Measurements from ENCODE around the gene BRF1. TPM values are rescaled to one million over a fixed set of nuclear protein-coding genes. Genes with fewer than 3 reads are reported as not detected.

BRF1 gene
- total RNA-seq, 6 experiments from 2014 or later = 13.1 to 17.8 (median 16.2) TPM

GRCh38 chr14:105248368-105249181 lies 52.2 kb downstream of the BRF1 start, which contains the start of gene BTBD6:
Gene BTBD6 (plus strand): TSS chr14:105248533. CDS start chr14:105248712, 179 bp downstream.
- intact Hi-C loops (cut with DNase I) = no loop called here
- H3K27ac ChIP-seq = peak within 1 kb of the TSS in 2 of 3 donors; percentile 36 to 91
- H3K4me1 ChIP-seq = peaks cover 0 to 13% (median 3%) of the 10 kb centered on the region in 4 donors
- H3K9me3 ChIP-seq = no peaks in the 10 kb centered on the region
- DNase-seq (peak; percentile 88 to 91 (median 90)), ATAC-seq (peak; percentile 91 to 97 (median 93))
- no peaks in the 10 kb centered on the region for H3K27me3 ChIP-seq
- peak within 1 kb of the TSS; percentile 41 to 72 (median 45) for H3K4me3 ChIP-seq
- WGBS (ENCODE audit: insufficient coverage, low coverage, low lambda C conversion rate, missing lambda C conversion rate) = 2% methylated on average over 10 of the region's 130 CpGs
- peaks cover 0 to 7% (median 2%) of the 10 kb centered on the region in 4 donors for H3K36me3 ChIP-seq
- TF ChIP-seq POLR2A (IDR thresholded peaks at IDR 0.05) = no peak
- peak in 2 of 4 donors; percentile 12 to 36 for TF ChIP-seq CTCF (IDR thresholded peaks at IDR 0.05)

DNA sequence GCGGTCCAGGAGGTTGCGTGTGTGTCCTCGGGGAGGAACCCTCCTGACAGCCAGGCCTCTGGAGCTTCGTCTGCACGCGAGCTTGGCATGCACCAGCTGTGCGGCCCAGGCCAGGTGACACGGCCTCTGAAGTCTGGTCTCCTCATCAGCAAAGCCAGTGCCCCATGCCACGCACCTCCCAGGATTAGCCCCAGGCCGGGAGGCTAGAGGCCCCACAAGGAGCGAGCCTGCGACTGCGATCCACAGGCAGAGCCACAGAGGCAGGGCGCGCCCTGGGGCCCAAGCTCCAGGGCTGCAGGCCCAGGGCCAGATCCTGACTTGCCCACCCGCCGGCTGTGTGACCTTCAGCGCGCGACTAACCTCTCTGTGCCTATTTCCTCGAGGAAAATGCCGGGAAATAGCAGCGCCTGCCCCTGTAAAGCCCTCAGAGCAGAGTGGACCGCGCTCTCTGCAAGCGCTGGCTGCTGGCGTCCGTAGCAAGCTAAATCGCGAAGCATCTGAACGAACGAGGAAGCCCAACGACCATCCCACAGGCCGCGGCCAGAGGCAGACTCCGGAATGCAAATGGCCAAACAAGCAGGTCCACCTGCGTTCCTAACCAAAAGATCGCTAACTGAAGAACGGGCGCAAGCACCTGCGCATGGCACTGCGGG lies 53.0 kb downstream of the BRF1 start:
- H3K27me3 ChIP-seq = no peaks in the 10 kb centered on the region
- TF ChIP-seq POLR2A (IDR thresholded peaks at IDR 0.05) = no peak
- TF ChIP-seq CTCF (IDR thresholded peaks at IDR 0.05) = no peak
- peak in 2 of 4 donors; percentile 1 to 22 for ATAC-seq
- H3K4me3 ChIP-seq = peak overlapping the region; percentile 41 to 72 (median 45)
- intact Hi-C loops (cut with DNase I) = no loop called here
- H3K4me1 ChIP-seq = peaks cover 0 to 13% (median 3%) of the 10 kb centered on the region in 4 donors
- no peaks in the 10 kb centered on the region for H3K9me3 ChIP-seq
- DNase-seq = no peak
- peaks cover 0 to 7% (median 2%) of the 10 kb centered on the region in 4 donors for H3K36me3 ChIP-seq
- H3K27ac ChIP-seq = peak overlapping the region in 1 of 3 donors; percentile 91
- WGBS (ENCODE audit: insufficient coverage, low coverage, low lambda C conversion rate, missing lambda C conversion rate) = 10% methylated on average over 6 of the region's 42 CpGs

DNA sequence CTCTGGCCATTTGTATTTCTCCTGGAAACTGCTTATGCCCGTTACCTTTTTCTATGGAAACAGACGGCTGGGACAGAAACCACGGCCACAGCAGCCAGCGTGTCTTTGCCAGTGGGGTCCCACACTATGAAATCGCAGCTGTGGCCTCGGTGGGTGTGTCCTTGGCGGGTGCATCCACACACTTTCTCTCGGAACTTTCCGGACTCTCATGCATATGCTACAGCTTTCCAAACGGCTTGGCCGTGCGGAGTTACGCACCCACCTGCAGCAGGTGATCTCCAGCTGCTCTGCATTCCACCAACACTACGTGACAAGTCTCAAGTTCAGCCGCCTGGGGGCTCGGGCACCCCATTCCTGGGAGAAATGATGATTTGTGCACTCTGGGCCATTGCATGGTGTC lies 53.8 kb downstream of the BRF1 start:
- WGBS (ENCODE audit: insufficient coverage, low coverage, low lambda C conversion rate, missing lambda C conversion rate) = 100% methylated on average over 1 of the region's 16 CpGs
- intact Hi-C loops (cut with DNase I) = no loop called here
- no peak for ATAC-seq

GRCh38 chr14:105244334-105244733 lies 56.5 kb downstream of the BRF1 start:
- no peaks in the 10 kb centered on the region for H3K9me3 ChIP-seq
- H3K27me3 ChIP-seq = no peaks in the 10 kb centered on the region
- TF ChIP-seq POLR2A (IDR thresholded peaks at IDR 0.05) = no peak
- TF ChIP-seq CTCF (IDR thresholded peaks at IDR 0.05) = no peak
- 86% methylated on average over 10 of the region's 10 CpGs for WGBS (ENCODE audit: insufficient coverage, low coverage, low lambda C conversion rate, missing lambda C conversion rate)
- no peak overlapping the region for H3K27ac ChIP-seq
- DNase-seq (no peak), ATAC-seq (no peak)
- intact Hi-C loops (cut with DNase I) = no loop called here
- H3K36me3 ChIP-seq = no peaks in the 10 kb centered on the region
- no peak overlapping the region for H3K4me3 ChIP-seq
- peaks cover 0 to 13% (median 3%) of the 10 kb centered on the region in 4 donors for H3K4me1 ChIP-seq

More for the DNA sequence above, 53.8 kb downstream of the BRF1 start:
- DNase-seq = no peak
- H3K27ac ChIP-seq = no peak overlapping the region
- peaks cover 0 to 13% (median 3%) of the 10 kb centered on the region in 4 donors for H3K4me1 ChIP-seq
- H3K9me3 ChIP-seq = no peaks in the 10 kb centered on the region
- no peaks in the 10 kb centered on the region for H3K27me3 ChIP-seq
- TF ChIP-seq CTCF (IDR thresholded peaks at IDR 0.05) = no peak
- TF ChIP-seq POLR2A (IDR thresholded peaks at IDR 0.05) = no peak
- H3K36me3 ChIP-seq = peaks cover 0 to 5% (median 2%) of the 10 kb centered on the region in 4 donors
- no peak overlapping the region for H3K4me3 ChIP-seq

All from right lobe of liver (tissue), 6 donors.